ENCODE results near the gene NFYC.

NFYC gene

DNA sequence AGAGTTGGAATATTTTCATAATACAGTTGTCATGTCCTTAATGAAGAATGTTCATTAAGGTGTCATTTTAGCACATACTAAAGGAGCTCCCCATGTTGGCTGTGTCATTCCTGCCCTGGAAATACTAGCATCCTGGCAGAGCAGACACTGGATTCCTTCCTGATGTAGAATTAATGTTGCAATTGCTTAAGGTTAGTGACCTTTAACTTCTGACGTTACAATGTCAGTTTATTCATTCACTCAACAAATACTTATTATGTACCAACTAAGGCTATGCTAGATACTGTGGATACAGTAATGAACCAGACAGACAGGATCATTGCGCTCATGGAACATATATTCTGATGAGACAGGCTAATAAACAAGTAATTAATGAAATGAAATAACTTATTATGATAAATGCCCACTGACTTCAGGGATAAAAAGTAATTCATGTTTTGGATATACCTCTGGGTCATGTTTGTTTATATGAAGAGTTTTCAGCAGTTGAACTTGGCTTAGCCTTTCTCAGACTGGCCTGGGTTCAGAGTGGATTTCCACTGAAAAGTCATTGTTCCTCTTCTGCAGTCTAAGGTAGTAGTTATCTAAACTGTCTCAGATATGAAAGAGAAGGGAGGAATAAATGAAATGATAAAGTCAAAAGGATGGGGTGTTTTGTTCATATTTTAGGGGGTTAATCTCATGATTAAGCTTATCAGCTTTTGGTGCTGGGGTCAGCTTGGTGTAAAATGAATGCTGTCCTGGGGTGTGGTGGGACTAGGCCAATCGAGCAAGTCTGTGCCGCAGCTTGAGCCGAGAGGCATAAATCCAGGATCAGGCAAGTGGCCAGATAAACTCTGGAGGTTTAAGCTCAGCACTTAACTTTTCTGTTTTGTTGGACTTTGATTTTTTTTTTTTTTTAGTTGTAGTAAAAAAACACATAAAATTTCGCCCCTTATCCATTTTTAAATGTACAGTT is 48.8 kb downstream of the NFYC start:
- DNase-seq, result no peak

DNA sequence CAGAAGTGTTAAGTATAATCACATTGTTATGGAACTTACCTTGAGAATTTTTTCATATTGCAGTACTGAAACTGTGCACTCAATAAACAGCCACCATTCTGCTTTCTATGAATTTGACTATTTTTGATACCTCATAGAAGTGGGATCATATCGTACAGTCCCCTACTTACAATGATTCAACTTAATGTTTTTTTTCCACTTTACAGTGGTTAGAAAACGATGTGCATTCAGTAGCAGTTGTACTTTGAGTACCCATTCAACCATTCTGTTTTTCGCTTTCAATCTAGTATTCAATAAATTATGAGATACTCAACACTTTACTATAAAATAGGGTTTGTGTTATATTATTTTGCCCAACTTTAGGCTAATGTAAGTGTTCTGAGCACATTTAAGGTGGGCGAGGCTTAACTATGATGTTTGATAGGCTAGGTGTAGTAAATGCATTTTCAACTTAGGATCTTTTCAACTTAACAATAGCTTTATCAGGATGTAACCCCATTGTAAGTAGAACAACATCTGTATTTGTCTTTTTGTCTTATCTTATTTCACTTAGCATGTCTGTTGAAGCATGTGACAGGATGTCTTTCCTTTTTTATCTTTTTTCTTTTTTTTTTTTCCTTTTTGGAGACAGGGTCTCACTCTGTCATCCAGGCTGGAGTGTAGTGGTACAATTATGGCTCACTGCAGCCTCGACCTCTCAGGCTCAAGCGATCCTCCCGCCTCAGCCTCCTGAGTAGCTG is 49.7 kb downstream of the NFYC start:
- DNase-seq, result no peak

DNA sequence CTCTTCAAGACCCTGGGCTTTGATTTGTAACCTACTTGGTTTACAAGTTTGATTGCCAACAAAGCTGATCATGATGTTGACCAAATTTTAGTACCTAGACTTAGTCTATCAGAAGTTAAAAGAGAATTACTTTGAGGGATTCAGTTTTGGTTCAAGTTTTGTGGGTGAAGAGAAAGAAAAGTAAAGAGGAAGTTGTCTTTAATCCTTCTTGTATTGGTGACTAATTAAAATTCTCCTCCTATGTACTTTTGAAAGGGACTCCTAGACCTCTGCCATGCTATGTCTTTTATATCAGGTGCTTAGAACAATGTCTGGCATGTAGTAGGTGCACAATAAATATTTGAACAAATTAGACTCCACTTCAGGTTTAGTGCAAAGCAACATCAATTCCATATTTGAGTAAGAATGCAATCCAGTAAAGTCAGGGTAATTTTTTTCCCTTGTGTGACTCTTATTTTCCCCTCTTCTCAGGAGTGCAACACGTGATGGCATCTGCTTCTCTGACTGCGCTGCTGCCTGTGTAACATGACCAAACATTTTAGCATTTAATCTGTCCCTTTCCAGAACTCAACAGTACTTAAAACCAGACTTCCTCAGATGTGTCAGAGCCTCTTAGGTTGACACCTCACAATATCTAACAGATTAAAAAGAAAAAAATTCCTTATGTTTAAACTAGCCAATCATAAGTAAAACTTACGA is 51.0 kb downstream of the NFYC start:
- DNase-seq, result no peak

GRCh38 chr1:40743452-40743851 is 51.9 kb downstream of the NFYC start:
- no peak for DNase-seq

DNA sequence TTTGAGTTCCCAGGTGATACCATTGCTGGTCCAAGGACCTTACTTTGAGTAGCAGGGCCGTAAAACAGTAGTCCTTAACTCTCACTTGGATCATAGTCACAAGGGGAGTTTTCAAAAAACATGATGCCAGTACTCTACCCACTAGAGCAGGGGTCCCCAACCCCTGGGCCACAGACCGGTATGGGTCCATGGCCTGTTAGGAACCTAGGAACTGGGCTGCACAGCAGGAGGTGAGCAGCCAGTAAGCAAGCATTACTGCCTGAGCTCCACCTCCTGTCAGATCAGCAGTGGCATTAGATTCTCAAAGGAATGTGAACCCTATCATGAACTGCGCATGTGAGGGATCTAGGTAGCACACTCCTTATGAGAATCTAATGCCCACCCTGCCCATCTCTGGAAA is 52.4 kb downstream of the NFYC start:
- no peak for DNase-seq

DNA sequence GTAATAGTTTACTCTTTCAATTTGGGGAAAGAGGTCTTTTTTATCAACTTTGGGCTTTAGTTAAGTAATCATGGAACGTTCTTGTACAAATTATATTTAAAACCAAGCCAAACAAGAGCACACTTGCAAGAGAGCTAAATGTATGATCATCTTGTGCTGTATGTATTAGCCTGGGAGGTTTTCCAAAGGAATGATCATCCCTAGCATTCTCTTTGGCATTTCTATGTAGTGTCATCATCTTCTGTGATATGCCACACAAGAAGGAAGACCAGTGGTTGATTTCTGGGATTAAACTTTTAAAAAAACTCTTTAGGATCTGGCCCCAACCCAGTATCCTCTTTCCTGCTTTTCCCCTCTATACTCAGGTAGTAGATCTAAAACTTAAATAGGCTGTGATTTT is 53.7 kb downstream of the NFYC start:
- DNase-seq, result no peak

- no peak for DNase-seq
Observed at GRCh38 chr1:40746344-40747090, 55.0 kb downstream of the NFYC start.

GRCh38 chr1:40748841-40749718 is 57.6 kb downstream of the NFYC start:
- no peak for DNase-seq

GRCh38 chr1:40749817-40750216 is 58.3 kb downstream of the NFYC start:
- DNase-seq, result peak; percentile 51

- no peak for DNase-seq
Observed at GRCh38 chr1:40750451-40750908, 59.0 kb downstream of the NFYC start.

GRCh38 chr1:40751802-40752201 is 60.3 kb downstream of the NFYC start:
- no peak for DNase-seq

GRCh38 chr1:40753142-40753882 is 61.8 kb downstream of the NFYC start:
- no peak for DNase-seq

DNA sequence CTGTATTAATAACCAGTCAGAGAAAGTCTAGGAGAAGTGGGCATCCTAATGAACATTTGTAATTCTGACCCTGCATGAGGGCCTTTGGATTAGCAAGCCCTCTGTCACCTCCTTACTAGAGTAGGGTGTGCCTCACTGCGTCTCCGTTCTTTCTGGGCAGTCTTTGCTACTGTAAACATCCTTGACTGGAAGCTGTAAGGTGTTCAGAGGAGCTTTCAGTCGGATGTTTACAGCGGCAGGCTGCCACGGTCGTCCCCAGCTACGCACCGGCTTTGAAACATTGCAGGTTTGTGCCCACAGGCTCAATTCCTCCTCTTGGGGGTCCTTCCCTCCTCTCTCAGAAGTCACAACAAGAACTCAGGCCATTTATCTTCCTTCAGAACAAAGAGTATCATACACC is 62.7 kb downstream of the NFYC start:
- no peak for DNase-seq

GRCh38 chr1:40755067-40755466 is 63.6 kb downstream of the NFYC start:
- DNase-seq, result no peak

DNA sequence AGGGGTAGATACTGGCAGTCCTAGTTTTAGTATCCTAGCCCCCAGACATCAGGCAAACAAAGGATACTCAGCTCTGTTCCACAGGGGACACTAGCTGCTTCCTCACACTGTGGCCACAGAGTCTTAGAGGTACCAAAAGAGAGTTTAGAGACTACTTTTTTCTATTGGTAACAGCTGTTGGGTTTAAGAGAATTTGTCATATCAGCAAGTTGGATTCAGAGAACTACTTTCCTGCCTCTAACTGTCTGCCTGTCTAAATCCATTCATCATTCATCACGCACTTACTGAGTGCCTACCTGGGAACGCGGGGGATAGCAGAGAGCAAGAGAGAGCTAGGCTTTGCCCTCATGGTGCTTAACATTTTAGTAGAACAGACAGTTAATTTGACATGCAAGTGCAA is 65.0 kb downstream of the NFYC start:
- no peak for DNase-seq

GRCh38 chr1:40757084-40757483 is 65.6 kb downstream of the NFYC start:
- no peak for DNase-seq

DNA sequence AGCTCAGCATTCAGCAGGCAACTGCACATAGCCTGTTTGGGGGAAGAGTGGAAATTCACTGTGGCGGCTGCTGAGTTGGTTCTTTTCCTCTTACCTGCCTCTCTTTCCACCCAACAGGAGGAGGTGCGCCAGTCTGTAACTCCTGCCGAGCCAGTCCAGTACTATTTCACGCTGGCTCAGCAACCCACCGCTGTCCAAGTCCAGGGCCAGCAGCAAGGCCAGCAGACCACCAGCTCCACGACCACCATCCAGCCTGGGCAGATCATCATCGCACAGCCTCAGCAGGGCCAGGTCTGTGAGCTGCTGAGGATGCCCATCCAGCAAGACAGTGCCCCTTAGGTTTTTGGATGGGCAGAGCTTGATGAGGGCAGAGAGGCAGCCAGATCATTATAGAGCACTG is 66.5 kb downstream of the NFYC start:
- no peak for DNase-seq

DNA sequence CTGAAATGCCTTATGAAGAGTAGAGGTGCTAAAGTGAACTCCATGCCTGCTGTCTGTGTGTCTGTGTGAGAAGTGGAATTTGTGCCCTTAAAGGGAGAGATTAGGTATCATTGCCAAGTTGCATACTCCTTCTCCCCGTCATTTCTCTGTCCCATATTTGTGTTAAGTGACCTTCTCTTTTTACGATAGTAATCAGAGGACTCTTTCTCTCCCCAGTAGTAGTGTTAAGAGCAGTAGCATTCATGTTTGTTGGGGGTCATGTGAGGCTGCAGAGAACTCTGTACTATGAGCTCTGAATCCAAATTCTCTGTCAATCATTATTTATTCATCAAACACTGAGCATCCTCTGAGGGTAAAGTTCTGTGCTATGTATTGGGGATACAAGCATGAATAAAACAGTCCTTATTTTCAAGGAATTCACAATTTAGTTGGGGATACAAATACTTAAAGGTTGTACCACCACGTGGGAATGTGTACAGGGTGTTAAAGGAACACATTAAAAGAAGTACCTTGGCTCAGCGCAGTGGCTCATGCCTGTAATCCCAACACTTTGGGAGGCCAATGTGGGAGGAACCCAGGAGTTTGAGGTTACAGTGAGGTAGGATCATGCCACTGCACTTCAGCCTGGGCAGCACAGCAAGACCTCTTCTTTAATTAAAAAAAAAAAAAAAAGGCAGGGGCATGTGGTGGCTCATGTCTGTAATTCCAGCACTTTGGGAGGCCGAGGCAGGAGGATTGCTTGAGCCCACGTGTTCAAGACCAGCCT is 67.3 kb downstream of the NFYC start:
- DNase-seq, result no peak

- no peak for DNase-seq
Observed at GRCh38 chr1:40760984-40761383, 69.5 kb downstream of the NFYC start.

Data from DMS53 (cell line).